Right cardiac atrium (tissue), 5 donors: ENCODE results near the gene PAPOLB. TPM values are rescaled to one million over a fixed set of nuclear protein-coding genes. Genes with fewer than 3 reads are reported as not detected.
A peak's percentile ranks its signal among the peaks of the same experiment; 100 is the strongest.
"Not testable (repeated sequence)": the region's sequence is repeated elsewhere in the genome, so short reads cannot be mapped to it uniquely, and the experiment has no call there.

ENCODE experiments used
- ATAC-seq, 2 donors: fragments of 200-7000 bp; cut with Tn5 transposase; one replicate each; pipeline versions ENCODE4 v1.8.0 to v1.9.1; 2020; ENCODE audit warnings: moderate library complexity in 2 of 2, mild to moderate bottlenecking in 1 of 2
- DNase-seq, 3 donors: peaks; one replicate each; pipeline ENCODE4 v3.0.0-alpha.2; 2020
- H3K27ac ChIP-seq: one replicate; pipeline ENCODE4 v1.5.1; 2013; ENCODE audit warnings: mild to moderate bottlenecking, low read length, control low read depth, moderate library complexity
- H3K27me3 ChIP-seq: one replicate; pipeline ENCODE4 v1.6.1; 2013; ENCODE audit not compliant: control insufficient read depth, insufficient read depth
- H3K4me1 ChIP-seq: one replicate; pipeline ENCODE4 v1.6.1; 2013; ENCODE audit warnings: low read length; ENCODE audit not compliant: control insufficient read depth, insufficient read depth
- H3K4me3 ChIP-seq: one replicate; pipeline ENCODE4 v1.5.1; 2013; ENCODE audit warnings: low read length, control low read depth
- H3K9me3 ChIP-seq: one replicate; pipeline ENCODE4 v1.6.1; 2013; ENCODE audit warnings: low read length; ENCODE audit not compliant: control insufficient read depth
- WGBS: extraction: QIAGEN DNeasy Blood & Tissue Kit; methylation state at CpG from one replicate; pipeline ENCODE4 v1.1.7; 2013; 5-methylcytosine and 5-hydroxymethylcytosine counted together
- intact Hi-C, 4 donors: fragments of 100-400 bp; cut with DNase I; formaldehyde crosslinking; loops; one replicate each; pipeline versions ENCODE4 v1.11.0 to v1.14.0; 2022 to 2023
- long read RNA-seq, 4 donors: library from polyadenylated mRNA; unstranded; transcript quantifications; one replicate each; pipeline ENCODE4 v2.0.0, GENCODE V29; 2020 to 2021
- polyA plus RNA-seq: library from polyadenylated mRNA; stranded (reverse); fragments of 200-250 nt; gene quantifications from one replicate; pipeline ENCODE4 v1.2.3, GENCODE V29; 2013
- total RNA-seq, 4 donors: library from RNA; stranded (reverse); fragmentation: NEBNext Ultra II Directional; extraction: Animal tissue kit (Norgen Biotek cat#: 25700); gene quantifications; one replicate each; pipeline ENCODE4 v1.2.1, GENCODE V29; 2021
- donor health status: healthy with polysubstance abuse.
- donor health status: DM: no; HTN: yes; CAD: no.
- donor health status: DM: no; HTN: no; CAD: no.
- donor health status: DM: no; HTN: yes; CAD: no; lungs with severe emphysema.
- donor health status: DM: yes; HTN: yes; CAD: no.

PAPOLB gene
- under 1 TPM; 0.23 to 0.39 (median 0.30) TPM for total RNA-seq
- 0.16 TPM for polyA plus RNA-seq
- long read RNA-seq, donor 1: 0 reads
- long read RNA-seq, donor 2: 0 reads
- long read RNA-seq, donor 3: 0 reads
- long read RNA-seq, donor 4: 0 reads

GRCh38 chr7:4861673-4862072 lies at the start of gene PAPOLB:
Gene PAPOLB, minus strand, starts transcription at chr7:4862030. Its CDS starts 220 bp downstream, at chr7:4861810.
- H3K9me3 ChIP-seq: no peaks in the 10 kb centered on the region
- no peaks in the 10 kb centered on the region for H3K4me1 ChIP-seq
- intact Hi-C loops: no loop called here
- ATAC-seq (peak; percentile 71 to 88), DNase-seq (peak in 2 of 3 donors; percentile 63 to 83)
- peak within 1 kb of the TSS; percentile 36 for H3K4me3 ChIP-seq
- no peak within 1 kb of the TSS for H3K27ac ChIP-seq
- H3K27me3 ChIP-seq: no peaks in the 10 kb centered on the region
- WGBS: 34% methylated on average over 46 of the region's 46 CpGs

- Histone ChIP-seq H3K27me3 (no peaks in the 10 kb centered on the region), H3K27ac (no peak overlapping the region), H3K4me1 (no peaks in the 10 kb centered on the region), H3K4me3 (no peak overlapping the region), H3K9me3 (no peaks in the 10 kb centered on the region)
- intact Hi-C loops: no loop called here
- ATAC-seq (no peak), DNase-seq (no peak)
- 88% methylated on average over 20 of the region's 20 CpGs for WGBS
These were observed 49.4 kb upstream of the PAPOLB start for GRCh38 chr7:4911111-4911828.

- intact Hi-C loops: no loop called here
- no peak for ATAC-seq
- H3K4me3 ChIP-seq: no peak overlapping the region
- no peak overlapping the region for H3K27ac ChIP-seq
- H3K27me3 ChIP-seq: no peaks in the 10 kb centered on the region
- H3K9me3 ChIP-seq: no peaks in the 10 kb centered on the region
- no peaks in the 10 kb centered on the region for H3K4me1 ChIP-seq
- DNase-seq: no peak
- WGBS: 93% methylated on average over 1 of the region's 1 CpG
These were observed 44.9 kb upstream of the PAPOLB start for GRCh38 chr7:4906682-4907081.

- Histone ChIP-seq H3K27ac (no peak overlapping the region), H3K4me1 (no peaks in the 10 kb centered on the region), H3K4me3 (no peak overlapping the region), H3K27me3 (no peaks in the 10 kb centered on the region), H3K9me3 (no peaks in the 10 kb centered on the region)
- intact Hi-C loops: no loop called here
- 59% methylated on average over 1 of the region's 1 CpG for WGBS
- DNase-seq (no peak), ATAC-seq (no peak)
These were observed 43.3 kb upstream of the PAPOLB start for GRCh38 chr7:4905171-4905570.

GRCh38 chr7:4904346-4904745 lies 42.5 kb upstream of the PAPOLB start:
- intact Hi-C loops: no loop called here
- H3K27ac ChIP-seq: no peak overlapping the region
- no peaks in the 10 kb centered on the region for H3K27me3 ChIP-seq
- ATAC-seq (no peak), DNase-seq (no peak)
- no peak overlapping the region for H3K4me3 ChIP-seq
- H3K9me3 ChIP-seq: no peaks in the 10 kb centered on the region
- no peaks in the 10 kb centered on the region for H3K4me1 ChIP-seq

DNA sequence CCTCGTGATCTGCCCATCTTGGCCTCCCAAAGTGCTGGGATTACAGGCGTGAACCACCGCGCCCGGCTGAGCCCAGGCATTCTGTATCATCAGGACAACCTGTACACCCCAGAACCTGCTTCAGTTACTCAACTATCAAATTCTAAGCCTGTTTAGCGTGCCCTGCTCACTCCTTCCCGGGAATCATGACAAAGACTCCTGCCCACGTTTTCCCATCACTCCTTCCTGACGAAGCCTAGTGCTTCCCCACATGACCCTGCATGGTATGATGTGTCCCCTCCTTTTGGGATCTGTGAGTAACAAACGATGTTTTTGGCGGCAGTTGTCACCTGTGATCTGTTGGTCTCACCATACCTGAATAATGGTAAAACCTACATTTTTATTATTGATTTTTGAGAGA lies 33.9 kb upstream of the PAPOLB start:
- no peaks in the 10 kb centered on the region for H3K4me1 ChIP-seq
- DNase-seq (no peak), ATAC-seq (no peak)
- H3K27ac ChIP-seq: no peak overlapping the region
- no peaks in the 10 kb centered on the region for H3K27me3 ChIP-seq
- intact Hi-C loops: no loop called here
- H3K4me3 ChIP-seq: no peak overlapping the region
- whole genome bisulfite sequencing: 84% methylated on average over 11 of the region's 11 CpGs
- no peaks in the 10 kb centered on the region for H3K9me3 ChIP-seq

DNA sequence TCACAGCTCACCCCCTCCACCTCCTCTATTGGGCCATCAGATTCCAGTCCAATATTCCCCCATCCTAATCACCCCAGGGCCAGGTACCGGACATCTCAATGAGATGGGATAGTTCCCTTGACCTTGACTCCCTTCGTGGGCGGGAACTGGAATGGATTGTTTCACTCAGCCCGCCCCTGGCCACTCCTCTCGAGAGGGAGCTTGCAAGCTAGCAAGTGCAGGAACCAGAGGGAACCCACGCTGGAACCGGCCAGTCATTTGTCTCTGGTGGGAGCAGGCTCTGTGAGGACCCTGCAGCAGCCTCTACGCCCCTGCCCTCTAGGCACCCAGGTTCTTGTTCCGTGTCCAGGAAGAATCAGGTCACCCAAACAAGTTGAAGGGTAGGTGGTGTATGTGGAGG lies 32.7 kb upstream of the PAPOLB start:
- Histone ChIP-seq H3K4me1 (no peaks in the 10 kb centered on the region), H3K27ac (no peak overlapping the region), H3K4me3 (no peak overlapping the region), H3K9me3 (no peaks in the 10 kb centered on the region), H3K27me3 (no peaks in the 10 kb centered on the region)
- no peak for ATAC-seq
- no peak for DNase-seq
- intact Hi-C loops: no loop called here
- WGBS: 90% methylated on average over 9 of the region's 9 CpGs

DNA sequence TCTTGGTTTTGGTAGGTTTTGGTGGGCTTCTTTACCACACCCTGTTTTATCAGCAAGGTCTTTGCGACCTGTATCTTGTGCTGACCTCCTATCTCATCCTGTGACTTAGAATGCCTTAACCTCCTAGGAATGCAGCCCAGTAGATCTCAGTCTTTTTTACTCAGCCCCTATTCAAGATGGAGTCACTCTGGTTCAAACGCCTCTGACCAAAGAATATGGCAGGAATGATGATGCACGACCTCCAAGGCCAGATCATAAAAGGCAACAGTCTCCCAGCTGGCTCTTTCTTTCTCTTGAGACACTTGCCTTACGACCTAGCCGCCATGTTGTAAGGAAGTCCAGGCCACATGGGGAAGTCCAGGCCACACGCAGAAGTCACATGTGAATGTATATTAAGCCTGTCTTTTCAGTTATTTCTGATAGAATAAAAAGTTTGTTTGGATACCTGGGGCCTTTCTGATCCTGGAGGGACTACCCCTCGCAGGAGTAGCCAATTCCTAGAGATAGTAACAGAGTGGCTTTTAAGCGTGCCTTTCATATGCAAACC lies 32.2 kb upstream of the PAPOLB start:
- no peak overlapping the region for H3K27ac ChIP-seq
- H3K4me1 ChIP-seq: no peaks in the 10 kb centered on the region
- H3K9me3 ChIP-seq: no peaks in the 10 kb centered on the region
- intact Hi-C loops: no loop called here
- DNase-seq (no peak), ATAC-seq (no peak)
- H3K4me3 ChIP-seq: no peak overlapping the region
- no peaks in the 10 kb centered on the region for H3K27me3 ChIP-seq
- WGBS: 83% methylated on average over 8 of the region's 8 CpGs

DNA sequence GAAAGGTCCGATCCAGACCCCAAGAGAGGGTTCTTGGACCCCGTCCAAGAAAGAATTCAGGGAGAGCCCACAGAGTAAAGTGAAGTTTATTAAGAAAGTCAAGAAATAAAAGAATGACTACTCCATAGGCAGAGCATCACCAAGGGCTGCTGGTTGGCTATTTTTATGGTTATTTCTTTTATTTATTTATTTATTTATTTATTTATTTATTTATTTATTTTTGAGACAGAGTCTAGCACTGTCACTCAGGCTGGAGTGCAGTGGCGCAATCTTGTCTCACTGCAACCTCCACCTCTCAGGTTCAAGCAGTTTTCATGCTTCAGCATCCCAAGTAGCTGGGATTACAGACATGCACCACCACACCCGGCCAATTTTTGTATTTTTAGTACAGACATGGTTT lies 31.4 kb upstream of the PAPOLB start:
- ATAC-seq, H3K4me3 ChIP-seq, DNase-seq, H3K27me3 ChIP-seq, H3K9me3 ChIP-seq, intact Hi-C loops, H3K27ac ChIP-seq, H3K4me1 ChIP-seq: not testable (repeated sequence)
- 71% methylated on average over 4 of the region's 4 CpGs for WGBS

DNA sequence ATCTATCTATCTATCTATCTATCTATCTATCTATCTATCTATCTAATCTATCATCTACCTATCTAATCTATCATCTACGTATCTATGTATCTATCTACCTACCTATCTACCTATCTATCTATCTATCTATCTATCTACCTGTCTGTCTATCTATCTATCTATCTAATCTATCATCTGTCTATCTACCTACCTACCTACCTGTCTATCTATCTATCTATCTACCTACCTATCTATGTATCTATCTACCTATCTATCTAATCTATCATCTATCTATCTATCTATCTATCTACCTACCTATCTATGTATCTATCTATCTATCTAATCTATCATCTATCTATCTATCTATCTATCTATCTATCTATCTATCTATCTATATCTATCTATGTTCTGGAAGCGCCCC lies 29.7 kb upstream of the PAPOLB start:
- ATAC-seq, H3K4me3 ChIP-seq, H3K27ac ChIP-seq, H3K9me3 ChIP-seq, H3K27me3 ChIP-seq, H3K4me1 ChIP-seq, intact Hi-C loops, DNase-seq: not testable (repeated sequence)
- WGBS: 74% methylated on average over 2 of the region's 2 CpGs

DNA sequence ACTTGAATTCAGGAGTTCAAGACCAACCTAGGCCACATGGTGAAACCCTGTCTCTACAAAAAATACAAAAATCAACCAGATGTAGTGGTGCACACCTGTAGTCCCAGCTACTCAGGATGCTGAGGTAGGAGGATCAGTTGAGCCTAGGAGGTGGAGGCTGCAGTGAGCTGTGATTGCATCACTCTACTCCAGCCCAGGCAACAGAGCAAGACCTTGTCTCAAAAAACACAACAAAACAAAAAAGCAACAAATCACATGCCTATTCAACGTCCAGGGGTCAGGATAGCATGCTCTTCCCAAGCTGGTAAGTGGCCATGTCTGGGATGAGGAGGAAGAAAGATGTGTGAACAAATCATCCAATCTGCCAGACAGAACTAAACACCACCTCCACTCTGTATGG lies 27.9 kb upstream of the PAPOLB start:
- Histone ChIP-seq H3K4me3 (no peak overlapping the region), H3K27me3 (no peaks in the 10 kb centered on the region), H3K9me3 (no peaks in the 10 kb centered on the region), H3K4me1 (no peaks in the 10 kb centered on the region), H3K27ac (no peak overlapping the region)
- intact Hi-C loops: loop anchor here in 2 of 4 donors (5.0 to 10.0 kb wide), 3 partner anchors 55 to 95 kb away; no protein-coding TSS in a partner anchor
- ATAC-seq (no peak), DNase-seq (no peak)
- WGBS: 63% methylated on average over 1 of the region's 1 CpG
